WERI-Rb-1 (cell line): Measurements from ENCODE around the gene CHST6.
A peak's percentile ranks its signal among the peaks of the same experiment; 100 is the strongest.

Experiments
- DNase-seq: peaks from one replicate; pipeline ENCODE4 v3.0.0-alpha.2; 2020
- H3K27ac ChIP-seq: fragments of 250-450 bp; sonication (Bioruptor Pico); 2 replicates; pipeline ENCODE4 v1.5.1; 2020; ENCODE audit warnings: mild to moderate bottlenecking, moderate library complexity
- H3K27me3 ChIP-seq: fragments of 250-450 bp; sonication (Bioruptor Pico); 2 replicates; pipeline ENCODE4 v1.5.1; 2021; ENCODE audit warnings: mild to moderate bottlenecking, low read depth, moderate library complexity; ENCODE audit not compliant: insufficient read depth, severe bottlenecking
- H3K36me3 ChIP-seq: fragments of 250-450 bp; sonication (Bioruptor Pico); 2 replicates; pipeline ENCODE4 v1.5.1; 2020; ENCODE audit warnings: mild to moderate bottlenecking, moderate library complexity
- H3K4me3 ChIP-seq: 2 replicates; pipeline ENCODE4 v1.5.1; 2011; ENCODE audit warnings: low read depth, mild to moderate bottlenecking, control low read depth, low read length
- H3K9me3 ChIP-seq: fragments of 250-450 bp; sonication (Bioruptor Pico); 2 replicates; pipeline ENCODE4 v1.5.1; 2021; ENCODE audit warnings: mild to moderate bottlenecking, moderate library complexity; ENCODE audit not compliant: severe bottlenecking
- CTCF ChIP-seq: IDR thresholded peaks from 2 replicates; pipeline ENCODE4 v1.5.1; 2011; ENCODE audit warnings: low read depth, mild to moderate bottlenecking, control low read depth, inconsistent platforms, low read length

CHST6 gene

GRCh38 chr16:75497558-75497957 is 2.3 kb upstream of the CHST6 start:
- no peaks in the 10 kb centered on the region for H3K36me3 ChIP-seq
- no peaks in the 10 kb centered on the region for H3K27me3 ChIP-seq
- DNase-seq: no peak
- H3K9me3 ChIP-seq: no peaks in the 10 kb centered on the region
- H3K4me3 ChIP-seq: no peak overlapping the region
- TF ChIP-seq CTCF: no peak
- no peak overlapping the region for H3K27ac ChIP-seq

GRCh38 chr16:75494661-75495075 is 573 bp downstream of the CHST6 start:
- H3K36me3 ChIP-seq: no peaks in the 10 kb centered on the region
- DNase-seq: no peak
- H3K9me3 ChIP-seq: no peaks in the 10 kb centered on the region
- TF ChIP-seq CTCF: no peak
- H3K4me3 ChIP-seq: no peak overlapping the region
- no peak overlapping the region for H3K27ac ChIP-seq
- H3K27me3 ChIP-seq: no peaks in the 10 kb centered on the region

- Histone ChIP-seq H3K36me3 (no peaks in the 10 kb centered on the region), H3K27me3 (no peaks in the 10 kb centered on the region), H3K9me3 (no peaks in the 10 kb centered on the region), H3K4me3 (no peak overlapping the region), H3K27ac (no peak overlapping the region)
- no peak for TF ChIP-seq CTCF
- DNase-seq: no peak
Measured at GRCh38 chr16:75494184-75494583, 1.1 kb downstream of the CHST6 start.

GRCh38 chr16:75491876-75492275 is 3.4 kb downstream of the CHST6 start:
- no peaks in the 10 kb centered on the region for H3K36me3 ChIP-seq
- H3K27me3 ChIP-seq: no peaks in the 10 kb centered on the region
- DNase-seq: no peak
- no peaks in the 10 kb centered on the region for H3K9me3 ChIP-seq
- no peak overlapping the region for H3K27ac ChIP-seq
- TF ChIP-seq CTCF: 0 out of 2 replicates have a peak, but pooled peaks have one; percentile 26
- no peak overlapping the region for H3K4me3 ChIP-seq

- no peak for TF ChIP-seq CTCF
- no peaks in the 10 kb centered on the region for H3K36me3 ChIP-seq
- no peaks in the 10 kb centered on the region for H3K9me3 ChIP-seq
- no peak overlapping the region for H3K27ac ChIP-seq
- no peaks in the 10 kb centered on the region for H3K27me3 ChIP-seq
- DNase-seq: no peak
- no peak overlapping the region for H3K4me3 ChIP-seq
Measured at GRCh38 chr16:75488322-75488721, 6.9 kb downstream of the CHST6 start.

GRCh38 chr16:75486676-75487313 is 8.4 kb downstream of the CHST6 start:
- Histone ChIP-seq H3K36me3 (no peaks in the 10 kb centered on the region), H3K27ac (no peak overlapping the region), H3K27me3 (no peaks in the 10 kb centered on the region), H3K4me3 (no peak overlapping the region), H3K9me3 (no peaks in the 10 kb centered on the region)
- DNase-seq: no peak
- no peak for TF ChIP-seq CTCF
